Tibial artery (tissue), 4 donors: ENCODE results near the gene SDF4.

Experiments
- DNase-seq, 2 donors: peaks; one replicate each; pipeline ENCODE4 v3.0.0-alpha.2; 2019
- H3K27ac ChIP-seq, 2 donors: fragments of 200-600 bp; sonication (generic) in 1 of 2; 1 replicate in 1 of 2; 2 replicates in 1 of 2; pipeline ENCODE4 v1.5.1; 2018 to 2019; ENCODE audit warnings: mild to moderate bottlenecking in 1 of 2
- H3K27me3 ChIP-seq, 2 donors: fragments of 200-600 bp; sonication (generic) in 1 of 2; one replicate each; pipeline versions ENCODE4 v1.5.1 to v1.6.0; 2016 to 2019
- H3K36me3 ChIP-seq, 3 donors: fragments of 200-600 bp; sonication (generic) in 2 of 3; one replicate each; pipeline ENCODE4 v1.5.1; 2016 to 2019; ENCODE audit warnings: mild to moderate bottlenecking in 2 of 3
- H3K4me1 ChIP-seq, 4 donors: fragments of 200-600 bp; sonication (generic) in 2 of 4; 1 replicate in 3 of 4; 2 replicates in 1 of 4; pipeline ENCODE4 v1.5.1; 2016 to 2019
- H3K4me3 ChIP-seq, 2 donors: fragments of 200-600 bp; sonication (generic) in 1 of 2; 1 replicate in 1 of 2; 2 replicates in 1 of 2; pipeline ENCODE4 v1.5.1; 2018 to 2019; ENCODE audit warnings: mild to moderate bottlenecking in 2 of 2
- H3K9me3 ChIP-seq, 3 donors: fragments of 200-600 bp; sonication (generic) in 1 of 3; one replicate each; pipeline ENCODE4 v1.5.1; 2016 to 2019
- CTCF ChIP-seq, 2 experiments: fragments of 200-600 bp in 1 of 2; fragments of 450-650 bp in 1 of 2; IDR thresholded peaks; one replicate each; pipeline ENCODE4 v1.5.1; 2017 to 2019; ENCODE audit warnings: antibody characterized with exemption in 2 of 2, mild to moderate bottlenecking in 1 of 2, moderate library complexity in 1 of 2
- intact Hi-C: fragments of 100-400 bp; cut with DNase I; formaldehyde crosslinking; loops from one replicate; pipeline ENCODE4 v1.15.0; 2023; ENCODE audit warnings: low total_unique reads

Gene SDF4

GRCh38 chr1:1231400-1232207, at the start of gene SDF4:
TSS of gene SDF4 (minus strand) at chr1:1232001. CDS start at chr1:1228772, 3,229 bp downstream.
- Histone ChIP-seq H3K4me1 (peaks cover 0 to 42% (median 32%) of the 10 kb centered on the region in 4 donors), H3K27ac (peak within 1 kb of the TSS; percentile 96 to 99), H3K4me3 (peak within 1 kb of the TSS; percentile 94 to 99), H3K36me3 (peaks cover 19 to 47% (median 24%) of the 10 kb centered on the region in 3 donors), H3K9me3 (no peaks in the 10 kb centered on the region), H3K27me3 (no peaks in the 10 kb centered on the region)
- peak; percentile 95 to 97 for DNase-seq
- TF ChIP-seq CTCF (IDR thresholded peaks at IDR 0.05) = no peak
- intact Hi-C loops = loop anchor here (5.0 kb wide), 1 partner anchor 109 kb away; no protein-coding TSS in a partner anchor

DNA sequence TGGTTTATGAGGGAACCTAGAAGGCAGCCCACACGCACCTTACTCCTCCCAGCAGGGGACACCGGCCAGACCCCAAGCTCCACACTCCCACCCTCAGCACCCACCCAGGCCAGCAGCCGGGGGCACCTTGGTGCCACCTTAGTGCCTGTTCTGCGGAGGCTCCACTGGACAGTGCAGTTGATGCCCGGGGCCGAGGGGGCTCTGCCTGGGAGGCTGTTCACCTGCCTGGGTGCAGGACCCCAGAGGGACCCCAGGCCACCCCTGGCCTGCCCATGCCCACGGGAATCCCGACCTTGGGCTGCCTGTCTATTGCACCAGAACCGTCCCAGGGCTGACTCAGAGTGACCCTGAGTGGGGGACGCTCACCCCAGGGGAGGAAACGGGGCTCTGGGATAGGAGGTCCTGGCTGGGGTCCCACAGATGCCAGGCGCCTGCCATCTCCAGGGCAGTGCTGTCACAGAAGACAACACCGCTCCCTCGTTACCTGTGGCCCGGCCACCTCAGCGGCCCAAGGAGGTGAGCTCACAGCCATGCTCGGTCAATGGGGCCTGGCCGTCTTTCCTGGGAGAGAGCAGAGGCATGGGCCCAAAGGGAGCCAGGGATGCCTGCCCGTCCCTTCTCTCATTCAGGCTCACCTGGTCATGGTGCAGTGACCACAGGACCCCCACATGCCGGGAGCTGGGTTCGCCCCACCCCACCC, 49.1 kb upstream of the SDF4 start:
- H3K36me3 ChIP-seq = no peaks in the 10 kb centered on the region
- H3K4me3 ChIP-seq = no peak overlapping the region
- peaks cover 0 to 13% (median 0%) of the 10 kb centered on the region in 4 donors for H3K4me1 ChIP-seq
- peaks cover 0 to 21% of the 10 kb centered on the region in 2 donors for H3K27me3 ChIP-seq
- intact Hi-C loops = no loop called here
- peak in 1 of 2 donors; percentile 59 for DNase-seq
- no peak overlapping the region for H3K27ac ChIP-seq
- no peaks in the 10 kb centered on the region for H3K9me3 ChIP-seq
- no peak for TF ChIP-seq CTCF (IDR thresholded peaks at IDR 0.05)

DNA sequence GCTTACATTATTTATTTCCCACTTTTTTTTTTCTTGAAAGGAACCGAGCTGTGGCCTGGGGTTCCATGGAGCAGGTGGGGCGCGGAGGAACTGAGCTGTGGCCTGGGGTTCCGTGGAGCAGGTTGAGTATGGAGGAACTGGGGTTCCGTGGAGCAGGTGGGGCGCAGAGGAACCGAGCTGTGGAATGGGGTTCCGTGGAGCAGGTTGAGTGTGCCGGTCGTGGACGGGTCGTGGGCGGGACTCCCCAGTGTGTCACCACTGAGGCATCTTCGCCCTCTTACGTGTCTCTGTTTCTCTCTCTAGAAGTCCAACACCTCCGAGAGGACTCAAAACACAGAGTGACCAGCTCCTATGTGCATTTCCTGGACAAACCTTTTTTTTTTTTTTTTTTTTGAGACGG, 47.2 kb upstream of the SDF4 start:
- Histone ChIP-seq H3K36me3 (no peaks in the 10 kb centered on the region), H3K4me1 (peaks cover 0 to 27% (median 8%) of the 10 kb centered on the region in 4 donors), H3K4me3 (no peak overlapping the region), H3K27ac (no peak overlapping the region), H3K27me3 (peaks cover 0 to 4% of the 10 kb centered on the region in 2 donors), H3K9me3 (no peaks in the 10 kb centered on the region)
- no peak for DNase-seq
- intact Hi-C loops = no loop called here
- no peak for TF ChIP-seq CTCF (IDR thresholded peaks at IDR 0.05)

DNA sequence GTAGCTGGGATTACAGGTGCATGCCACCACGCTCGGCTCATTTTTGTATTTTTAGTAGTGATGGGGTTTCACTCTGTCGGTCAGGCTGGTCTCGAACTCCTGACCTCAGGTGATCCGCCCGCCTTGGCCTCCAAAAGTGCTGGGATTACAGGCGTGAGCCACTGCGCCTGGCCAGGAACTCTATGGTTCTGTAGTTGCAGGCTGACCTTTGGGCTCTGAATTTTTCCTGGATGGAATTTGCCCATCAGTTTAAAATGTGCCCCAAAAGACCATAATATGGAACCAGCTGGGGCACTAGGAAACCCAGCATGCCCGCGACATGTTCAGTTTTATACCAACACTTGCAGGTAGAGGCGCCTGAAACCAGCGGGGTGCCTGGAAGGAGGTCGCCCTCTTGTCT, 46.8 kb upstream of the SDF4 start:
- peaks cover 0 to 26% (median 8%) of the 10 kb centered on the region in 4 donors for H3K4me1 ChIP-seq
- H3K4me3 ChIP-seq = no peak overlapping the region
- TF ChIP-seq CTCF (IDR thresholded peaks at IDR 0.05) = no peak
- H3K27me3 ChIP-seq = peaks cover 0 to 2% of the 10 kb centered on the region in 2 donors
- intact Hi-C loops = no loop called here
- H3K27ac ChIP-seq = no peak overlapping the region
- no peak for DNase-seq
- no peaks in the 10 kb centered on the region for H3K9me3 ChIP-seq
- H3K36me3 ChIP-seq = no peaks in the 10 kb centered on the region

DNA sequence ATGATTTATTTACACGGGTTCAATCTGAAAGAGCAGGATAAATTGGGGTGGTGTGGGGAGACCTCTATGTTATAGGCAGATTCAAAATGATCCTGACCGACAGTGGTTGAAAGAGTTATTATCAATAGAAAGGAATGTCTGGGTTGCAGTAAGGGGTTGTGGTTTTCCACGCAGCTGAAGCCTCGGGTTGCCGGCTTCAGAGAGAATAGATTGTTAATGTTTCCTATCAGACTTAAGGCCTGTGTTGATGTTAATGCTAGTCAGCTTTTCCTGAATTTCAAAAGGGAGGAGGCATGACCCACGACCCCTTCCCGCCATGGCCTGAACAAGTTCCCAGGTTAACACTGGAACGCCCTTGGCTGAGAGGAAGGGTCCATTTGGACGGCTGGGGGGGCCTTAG, 44.0 kb upstream of the SDF4 start:
- peaks cover 4 to 37% (median 28%) of the 10 kb centered on the region in 4 donors for H3K4me1 ChIP-seq
- no peak for DNase-seq
- H3K9me3 ChIP-seq = no peaks in the 10 kb centered on the region
- no peaks in the 10 kb centered on the region for H3K27me3 ChIP-seq
- no peaks in the 10 kb centered on the region for H3K36me3 ChIP-seq
- intact Hi-C loops = no loop called here
- no peak overlapping the region for H3K27ac ChIP-seq
- H3K4me3 ChIP-seq = no peak overlapping the region
- TF ChIP-seq CTCF (IDR thresholded peaks at IDR 0.05) = no peak
